Measurements from ENCODE around the gene CFAP46. TPM values are rescaled to one million over a fixed set of nuclear protein-coding genes. Genes with fewer than 3 reads are reported as not detected.
"Not testable (repeated sequence)": the region's sequence is repeated elsewhere in the genome, so short reads cannot be mapped to it uniquely, and the experiment has no call there.

CFAP46 gene
- total and polyA plus RNA-seq, 2 donors from 2014 or later: 3.8 to 8.3 TPM

DNA sequence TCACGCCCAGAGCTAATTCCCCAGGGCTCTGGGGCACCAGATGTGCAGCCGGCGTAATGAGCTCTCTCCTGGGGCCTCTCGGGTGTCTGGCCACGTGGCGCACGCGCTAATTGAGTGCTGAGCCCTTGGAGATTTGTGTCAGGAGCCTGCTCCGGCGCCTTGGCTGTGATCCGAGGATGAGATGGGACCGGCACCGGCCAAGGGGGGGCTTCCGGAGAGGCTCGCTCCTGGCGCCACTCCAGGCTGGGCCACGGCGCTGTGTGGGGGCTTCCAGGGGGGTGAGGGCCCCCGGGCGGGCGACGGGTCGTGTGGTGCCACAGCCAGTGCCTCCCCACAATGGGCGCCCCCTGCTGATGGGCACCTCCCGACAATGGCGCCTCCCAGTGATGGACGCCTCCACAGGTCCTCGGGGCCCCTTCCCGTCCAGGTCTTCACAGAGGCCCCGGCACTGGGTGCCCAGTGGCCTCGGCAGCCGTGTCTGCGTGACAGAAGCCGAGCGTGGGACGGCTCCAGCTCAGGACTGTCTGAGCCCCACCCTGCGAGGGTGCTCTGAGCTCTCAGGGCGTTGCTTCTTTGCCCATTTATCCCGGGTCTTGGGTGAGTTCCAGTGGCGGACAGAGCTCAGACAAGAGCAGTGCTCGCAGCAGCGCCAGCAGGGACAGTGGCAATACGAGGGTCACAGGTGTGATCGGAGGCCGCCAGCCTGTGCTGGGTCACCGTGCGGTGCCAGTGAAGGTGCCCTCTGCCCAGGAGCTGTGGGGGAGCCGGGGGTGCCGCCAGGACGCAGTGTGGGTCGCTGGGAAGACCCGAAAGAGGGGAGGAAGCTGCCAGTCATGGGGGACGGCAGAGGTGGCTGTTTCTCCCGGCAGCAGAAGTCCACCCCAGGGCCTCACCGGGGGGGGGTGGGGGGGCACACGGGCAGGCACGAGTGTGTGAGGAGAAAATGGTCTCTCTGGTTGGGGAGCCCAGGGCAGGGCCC is 148.2 kb downstream of the CFAP46 start:
- H3K27ac ChIP-seq (ENCODE audit: low read depth in 2 of 2, low read length in 2 of 2): no peak overlapping the region
- no peaks in the 10 kb centered on the region for H3K9me3 ChIP-seq (ENCODE audit: control insufficient read depth in 2 of 3, insufficient read depth in 1 of 3, low read length in 3 of 3)
- H3K9ac ChIP-seq (ENCODE audit: low read length in 3 of 3): no peak overlapping the region
- FAIRE-seq: no peak
- H3K4me1 ChIP-seq (ENCODE audit: control insufficient read depth in 2 of 3, insufficient read depth in 2 of 3, low read depth in 1 of 3, low read length in 3 of 3): no peaks in the 10 kb centered on the region
- peak in 4 of 5 donors; percentile 69 to 79 (median 78) for DNase-seq
- TF ChIP-seq CTCF (IDR thresholded peaks at IDR 0.05; ENCODE audit: borderline replicate concordance, extremely low read depth, insufficient read depth): no peak
- H3K4me3 ChIP-seq (ENCODE audit: low read length in 3 of 3): no peak overlapping the region
- H3K27me3 ChIP-seq (ENCODE audit: control insufficient read depth, insufficient read depth, low read length): peaks cover 2% of the 10 kb centered on the region
- intact Hi-C loops (cut with DNase I): no loop called here
- no peaks in the 10 kb centered on the region for H3K36me3 ChIP-seq (ENCODE audit: control insufficient read depth in 2 of 3, insufficient read depth in 3 of 3, low read length in 3 of 3)

- DNase-seq: no peak
- TF ChIP-seq CTCF (IDR thresholded peaks at IDR 0.05; ENCODE audit: borderline replicate concordance, extremely low read depth, insufficient read depth): no peak
- Histone ChIP-seq H3K9ac (ENCODE audit: low read length in 3 of 3) (no peak overlapping the region), H3K27ac (ENCODE audit: low read depth in 2 of 2, low read length in 2 of 2) (no peak overlapping the region), H3K27me3 (ENCODE audit: control insufficient read depth, insufficient read depth, low read length) (peaks cover 2% of the 10 kb centered on the region), H3K4me3 (ENCODE audit: low read length in 3 of 3) (no peak overlapping the region), H3K4me1 (ENCODE audit: control insufficient read depth in 2 of 3, insufficient read depth in 2 of 3, low read depth in 1 of 3, low read length in 3 of 3) (no peaks in the 10 kb centered on the region), H3K36me3 (ENCODE audit: control insufficient read depth in 2 of 3, insufficient read depth in 3 of 3, low read length in 3 of 3) (no peaks in the 10 kb centered on the region), H3K9me3 (ENCODE audit: control insufficient read depth in 2 of 3, insufficient read depth in 1 of 3, low read length in 3 of 3) (no peaks in the 10 kb centered on the region)
- no peak for FAIRE-seq
- intact Hi-C loops (cut with DNase I): no loop called here
These were observed 149.2 kb downstream of the CFAP46 start for GRCh38 chr10:132793213-132793612.

GRCh38 chr10:132792796-132793195 is 149.6 kb downstream of the CFAP46 start:
- H3K27me3 ChIP-seq (ENCODE audit: control insufficient read depth, insufficient read depth, low read length): peaks cover 2% of the 10 kb centered on the region
- no peak for TF ChIP-seq CTCF (IDR thresholded peaks at IDR 0.05; ENCODE audit: borderline replicate concordance, extremely low read depth, insufficient read depth)
- H3K4me1 ChIP-seq (ENCODE audit: control insufficient read depth in 2 of 3, insufficient read depth in 2 of 3, low read depth in 1 of 3, low read length in 3 of 3): no peaks in the 10 kb centered on the region
- no peak overlapping the region for H3K9ac ChIP-seq (ENCODE audit: low read length in 3 of 3)
- DNase-seq (no peak), FAIRE-seq (no peak)
- no peaks in the 10 kb centered on the region for H3K9me3 ChIP-seq (ENCODE audit: control insufficient read depth in 2 of 3, insufficient read depth in 1 of 3, low read length in 3 of 3)
- H3K36me3 ChIP-seq (ENCODE audit: control insufficient read depth in 2 of 3, insufficient read depth in 3 of 3, low read length in 3 of 3): no peaks in the 10 kb centered on the region
- no peak overlapping the region for H3K27ac ChIP-seq (ENCODE audit: low read depth in 2 of 2, low read length in 2 of 2)
- no peak overlapping the region for H3K4me3 ChIP-seq (ENCODE audit: low read length in 3 of 3)
- intact Hi-C loops (cut with DNase I): no loop called here

GRCh38 chr10:132792099-132792498 is 150.3 kb downstream of the CFAP46 start:
- H3K9ac ChIP-seq (ENCODE audit: low read length in 3 of 3); DNase-seq; H3K27ac ChIP-seq (ENCODE audit: low read depth in 2 of 2, low read length in 2 of 2); H3K36me3 ChIP-seq (ENCODE audit: control insufficient read depth in 2 of 3, insufficient read depth in 3 of 3, low read length in 3 of 3); H3K4me3 ChIP-seq (ENCODE audit: low read length in 3 of 3); FAIRE-seq; H3K27me3 ChIP-seq (ENCODE audit: control insufficient read depth, insufficient read depth, low read length); intact Hi-C loops (cut with DNase I); H3K4me1 ChIP-seq (ENCODE audit: control insufficient read depth in 2 of 3, insufficient read depth in 2 of 3, low read depth in 1 of 3, low read length in 3 of 3); H3K9me3 ChIP-seq (ENCODE audit: control insufficient read depth in 2 of 3, insufficient read depth in 1 of 3, low read length in 3 of 3): not testable (repeated sequence)
